GM12892 (cell line): ENCODE results near the gene CMKLR1.

Source experiments
- POLR2A ChIP-seq: IDR thresholded peaks from 2 replicates; pipeline ENCODE4 v1.6.1; 2011; ENCODE audit warnings: low read depth, low read length, control low read depth
- TAF1 ChIP-seq: IDR thresholded peaks from 2 replicates; pipeline ENCODE4 v1.6.1; 2011; ENCODE audit warnings: low read depth, mild to moderate bottlenecking, control low read depth, low read length, borderline replicate concordance

DNA sequence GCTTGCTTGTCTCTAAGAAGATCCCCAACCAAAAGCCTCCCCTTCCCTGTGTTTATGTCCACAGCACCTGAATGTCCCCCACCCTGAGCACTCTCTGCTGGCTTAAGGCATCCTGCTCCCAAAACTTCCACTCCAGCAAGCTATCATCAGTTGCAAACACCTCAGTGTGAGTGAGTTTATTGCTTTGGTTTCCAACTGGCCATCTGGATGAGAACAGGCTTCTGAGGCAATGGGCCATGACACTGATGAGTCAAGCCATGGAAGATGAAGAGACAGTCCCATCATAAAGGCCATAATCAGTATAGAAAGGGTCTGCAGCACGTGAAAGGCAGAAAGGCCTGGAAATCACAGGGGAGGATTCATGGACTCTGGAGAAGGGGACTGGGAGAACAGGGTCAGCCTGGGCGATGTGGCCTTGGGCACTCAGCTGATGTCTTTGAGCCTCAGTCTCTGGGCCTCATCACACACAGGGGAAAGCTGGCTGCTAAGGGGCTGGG lies 12.8 kb downstream of the CMKLR1 start:
- TF ChIP-seq TAF1 (no peak), POLR2A (no peak)
